IMR-90 (cell line): Measurements from ENCODE around the gene KDM2B.

ENCODE experiments used
- CEBPB ChIP-seq: IDR thresholded peaks from 2 replicates; pipeline ENCODE4 v1.6.1; 2012; ENCODE audit warnings: low read depth, low read length, improper control_type of control experiment
- CHD1 ChIP-seq: IDR thresholded peaks from 2 replicates; pipeline ENCODE4 v1.6.1; 2012; ENCODE audit warnings: low read depth, low read length, improper control_type of control experiment
- CTCF ChIP-seq: conservative IDR thresholded peaks from 2 replicates; pipeline ENCODE4 v1.5.1; 2012; ENCODE audit warnings: mild to moderate bottlenecking, low read depth, low read length, improper control_type of control experiment
- MAZ ChIP-seq: IDR thresholded peaks from 2 replicates; pipeline ENCODE4 v1.6.1; 2012; ENCODE audit warnings: low read depth, mild to moderate bottlenecking, low read length, improper control_type of control experiment, moderate library complexity, borderline replicate concordance
- NFE2L2 ChIP-seq: fragments of 150-350 bp; IDR thresholded peaks from 2 replicates; pipeline ENCODE4 v1.6.1; 2016; ENCODE audit warnings: low read depth, mild to moderate bottlenecking, low read length
- POLR2A ChIP-seq: IDR thresholded peaks from 2 replicates; pipeline ENCODE4 v1.6.1; 2012; ENCODE audit warnings: mild to moderate bottlenecking, low read depth, low read length
- RAD21 ChIP-seq: IDR thresholded peaks from 2 replicates; pipeline ENCODE4 v1.6.1; 2012; ENCODE audit warnings: low read length, improper control_type of control experiment
- RFX5 ChIP-seq: IDR thresholded peaks from 2 replicates; pipeline ENCODE4 v1.8.0; 2012; ENCODE audit warnings: low read depth, mild to moderate bottlenecking, low read length, moderate library complexity
- TF ChIP-seq, protein P1 (sequence below): fragments of 150-350 bp; IDR thresholded peaks from 2 replicates; pipeline ENCODE4 v1.6.1; 2017; ENCODE audit warnings: mild to moderate bottlenecking, antibody characterized with exemption, low read length, low read depth

GRCh38 chr12:121519227-121519626, 61.6 kb downstream of the KDM2B start:
- TF ChIP-seq RFX5 (no peak), POLR2A (no peak), CEBPB (no peak), CTCF (no peak), CHD1 (no peak), RAD21 (no peak), NFE2L2 (no peak), MAZ (no peak)
- TF ChIP-seq, protein P1, sequence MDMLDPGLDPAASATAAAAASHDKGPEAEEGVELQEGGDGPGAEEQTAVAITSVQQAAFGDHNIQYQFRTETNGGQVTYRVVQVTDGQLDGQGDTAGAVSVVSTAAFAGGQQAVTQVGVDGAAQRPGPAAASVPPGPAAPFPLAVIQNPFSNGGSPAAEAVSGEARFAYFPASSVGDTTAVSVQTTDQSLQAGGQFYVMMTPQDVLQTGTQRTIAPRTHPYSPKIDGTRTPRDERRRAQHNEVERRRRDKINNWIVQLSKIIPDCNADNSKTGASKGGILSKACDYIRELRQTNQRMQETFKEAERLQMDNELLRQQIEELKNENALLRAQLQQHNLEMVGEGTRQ, result no peak
